WI38 (cell line): ENCODE data around the gene SMYD3.

Source experiments
- H3K4me3 ChIP-seq: 2 replicates; pipeline ENCODE4 v1.5.1; 2011; ENCODE audit warnings: low read depth, mild to moderate bottlenecking, control low read depth, low read length
- TF ChIP-seq, protein P1 (sequence below): IDR thresholded peaks from 2 replicates; pipeline ENCODE4 v1.5.1; 2012; ENCODE audit warnings: low read depth, mild to moderate bottlenecking, control low read depth, low read length

Gene SMYD3

DNA sequence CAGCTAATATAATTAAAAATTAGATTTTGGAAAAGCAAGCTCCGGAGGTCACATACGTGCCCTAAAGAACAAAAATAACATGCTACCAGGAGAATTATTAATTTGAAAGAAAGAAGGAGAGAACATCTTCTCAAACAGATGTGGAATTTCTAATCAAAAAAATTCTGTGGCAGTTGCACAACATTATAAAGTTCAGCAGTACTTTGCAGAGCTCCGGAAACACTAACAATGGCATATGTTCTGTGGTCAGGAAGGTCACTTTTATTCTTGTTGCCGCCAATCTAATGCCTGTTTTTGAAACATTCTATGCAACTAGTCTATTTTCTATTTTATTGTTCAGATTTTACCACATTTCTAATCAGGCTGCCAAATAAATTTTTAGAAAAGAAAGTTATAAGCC is 186.8 kb downstream of the SMYD3 start:
- H3K4me3 ChIP-seq, result no peak overlapping the region
- TF ChIP-seq, protein P1, sequence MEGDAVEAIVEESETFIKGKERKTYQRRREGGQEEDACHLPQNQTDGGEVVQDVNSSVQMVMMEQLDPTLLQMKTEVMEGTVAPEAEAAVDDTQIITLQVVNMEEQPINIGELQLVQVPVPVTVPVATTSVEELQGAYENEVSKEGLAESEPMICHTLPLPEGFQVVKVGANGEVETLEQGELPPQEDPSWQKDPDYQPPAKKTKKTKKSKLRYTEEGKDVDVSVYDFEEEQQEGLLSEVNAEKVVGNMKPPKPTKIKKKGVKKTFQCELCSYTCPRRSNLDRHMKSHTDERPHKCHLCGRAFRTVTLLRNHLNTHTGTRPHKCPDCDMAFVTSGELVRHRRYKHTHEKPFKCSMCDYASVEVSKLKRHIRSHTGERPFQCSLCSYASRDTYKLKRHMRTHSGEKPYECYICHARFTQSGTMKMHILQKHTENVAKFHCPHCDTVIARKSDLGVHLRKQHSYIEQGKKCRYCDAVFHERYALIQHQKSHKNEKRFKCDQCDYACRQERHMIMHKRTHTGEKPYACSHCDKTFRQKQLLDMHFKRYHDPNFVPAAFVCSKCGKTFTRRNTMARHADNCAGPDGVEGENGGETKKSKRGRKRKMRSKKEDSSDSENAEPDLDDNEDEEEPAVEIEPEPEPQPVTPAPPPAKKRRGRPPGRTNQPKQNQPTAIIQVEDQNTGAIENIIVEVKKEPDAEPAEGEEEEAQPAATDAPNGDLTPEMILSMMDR, result no peak

GRCh38 chr1:246319083-246319714 is 187.9 kb downstream of the SMYD3 start:
- TF ChIP-seq, protein P1, result no peak
- no peak overlapping the region for H3K4me3 ChIP-seq

DNA sequence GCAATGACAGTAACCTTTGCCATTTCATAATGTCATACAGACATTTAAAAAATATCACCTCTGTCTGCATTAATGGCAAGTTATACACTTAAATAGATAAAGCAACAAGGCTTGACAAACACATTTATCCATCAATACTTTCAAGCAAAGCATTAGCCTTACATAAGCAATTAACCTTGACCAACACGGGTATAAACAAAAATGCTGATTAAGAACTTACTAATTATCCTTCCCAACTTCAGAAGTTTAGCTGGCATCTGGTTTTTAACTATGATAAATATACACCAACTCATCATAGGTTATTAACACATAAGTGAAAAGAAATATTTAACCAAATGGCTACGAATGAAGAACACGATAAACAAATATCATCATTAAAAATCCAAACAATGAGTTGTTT is 188.5 kb downstream of the SMYD3 start:
- no peak overlapping the region for H3K4me3 ChIP-seq
- TF ChIP-seq, protein P1, result no peak

- TF ChIP-seq, protein P1, result no peak
- H3K4me3 ChIP-seq, result no peak overlapping the region
Observed at GRCh38 chr1:246318036-246318359, 189.1 kb downstream of the SMYD3 start.

DNA sequence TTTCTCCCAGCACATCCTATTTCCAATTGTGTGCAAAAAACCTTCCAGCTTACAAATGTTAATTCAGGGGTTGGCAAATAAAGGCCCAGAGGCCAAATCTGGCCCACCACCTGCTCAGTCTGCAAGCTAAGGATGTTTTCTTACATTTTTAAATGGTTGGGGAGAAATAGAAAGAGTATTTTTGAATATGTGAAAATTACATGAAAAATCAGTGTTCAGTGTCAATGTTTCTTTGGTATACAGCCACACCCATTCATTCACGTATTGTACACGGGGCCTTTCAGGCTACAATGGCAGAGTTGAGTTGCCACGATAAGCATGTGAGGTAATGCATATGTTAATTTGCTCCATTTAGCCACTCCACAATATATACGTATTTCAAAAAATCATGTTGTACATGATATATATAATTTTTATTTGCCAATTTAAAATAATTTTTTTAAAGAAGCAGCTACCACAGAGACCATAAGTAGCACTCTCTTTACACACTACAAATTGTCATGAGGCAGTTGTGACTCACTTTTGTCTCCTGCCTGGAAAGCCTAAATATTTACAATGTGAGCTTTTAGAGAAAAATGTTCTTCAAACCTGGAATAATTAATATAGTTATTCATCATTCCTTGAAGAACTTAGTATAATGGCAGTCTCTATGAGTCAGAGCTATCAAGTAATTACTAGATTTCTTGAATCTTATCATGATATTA is 189.6 kb downstream of the SMYD3 start:
- TF ChIP-seq, protein P1, result no peak
- no peak overlapping the region for H3K4me3 ChIP-seq

DNA sequence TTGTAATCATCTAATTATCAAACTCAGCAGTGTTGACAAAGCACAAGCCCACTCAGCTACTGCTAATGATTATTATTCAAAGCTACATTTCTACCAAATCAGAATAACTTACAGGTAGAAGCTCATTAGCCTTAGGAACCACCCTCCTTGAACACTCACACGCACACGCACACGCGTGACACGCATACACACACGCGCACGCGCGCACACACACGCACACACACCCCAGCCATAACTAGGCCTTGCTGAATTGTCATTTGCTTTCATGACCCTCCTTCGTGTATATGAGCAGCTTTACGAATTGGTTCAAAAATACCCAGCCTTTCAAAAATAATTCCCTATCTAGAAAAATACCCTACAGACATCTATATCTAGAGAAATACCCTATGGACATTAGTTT is 195.6 kb downstream of the SMYD3 start:
- TF ChIP-seq, protein P1, result no peak
- no peak overlapping the region for H3K4me3 ChIP-seq

DNA sequence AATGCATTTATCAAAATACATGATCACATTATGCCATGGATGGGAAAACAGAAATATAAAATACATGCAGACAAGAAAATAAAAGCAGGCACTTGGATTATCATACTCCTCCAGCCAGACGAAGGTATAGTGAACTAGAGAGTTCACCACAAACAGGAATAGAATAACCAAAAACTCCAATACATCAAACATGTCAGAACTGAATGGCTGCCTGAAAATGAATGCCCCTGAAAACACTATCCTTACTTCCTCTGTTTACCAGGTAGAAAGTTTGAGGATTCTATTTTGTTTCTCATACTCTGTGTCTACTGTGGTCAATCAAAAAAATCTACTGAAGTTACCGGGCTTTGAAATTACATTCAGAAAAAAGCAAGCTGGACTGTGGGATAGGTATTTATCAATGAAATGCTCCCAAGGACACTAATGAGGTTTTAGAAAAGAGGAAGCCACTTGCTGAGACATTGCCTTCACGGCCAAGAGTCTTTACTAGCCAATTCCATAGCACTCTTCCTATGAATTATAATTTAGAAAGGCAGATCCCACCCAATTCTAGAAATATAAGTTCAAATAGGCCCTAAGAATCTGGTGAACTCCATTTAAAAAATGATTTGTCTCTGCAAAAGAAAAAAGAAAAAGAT is 197.7 kb downstream of the SMYD3 start:
- TF ChIP-seq, protein P1, result no peak
- no peak overlapping the region for H3K4me3 ChIP-seq
